NCI-H774 (cell line): ENCODE measurements around the gene RAD51B.

Source experiments
- DNase-seq: peaks from one replicate; lab custom pipeline; 2025; lab: John Stamatoyannopoulos, UW

RAD51B gene

GRCh38 chr14:68306265-68306933, 486.8 kb downstream of the RAD51B start:
- DNase-seq, result no peak

- DNase-seq, result peak; percentile 66
These were observed 487.6 kb downstream of the RAD51B start for GRCh38 chr14:68306934-68307789.

GRCh38 chr14:68307790-68308168, 488.2 kb downstream of the RAD51B start:
- no peak for DNase-seq

GRCh38 chr14:68308726-68309520, 489.3 kb downstream of the RAD51B start:
- no peak for DNase-seq

- DNase-seq, result no peak
These were observed 490.0 kb downstream of the RAD51B start for GRCh38 chr14:68309616-68310015.

GRCh38 chr14:68312300-68312699, 492.7 kb downstream of the RAD51B start:
- DNase-seq, result no peak

GRCh38 chr14:68312884-68313610, 493.5 kb downstream of the RAD51B start:
- no peak for DNase-seq

- no peak for DNase-seq
These were observed 495.1 kb downstream of the RAD51B start for GRCh38 chr14:68314642-68315041.

GRCh38 chr14:68315081-68315480, 495.5 kb downstream of the RAD51B start:
- no peak for DNase-seq

- DNase-seq, result no peak
These were observed 496.7 kb downstream of the RAD51B start for GRCh38 chr14:68316078-68316868.

GRCh38 chr14:68317239-68317638, 497.7 kb downstream of the RAD51B start:
- DNase-seq, result no peak

GRCh38 chr14:68318828-68319227, 499.2 kb downstream of the RAD51B start:
- no peak for DNase-seq

GRCh38 chr14:68320495-68320894, 500.9 kb downstream of the RAD51B start:
- DNase-seq, result no peak

- no peak for DNase-seq
These were observed 503.5 kb downstream of the RAD51B start for GRCh38 chr14:68322940-68323620.

GRCh38 chr14:68325267-68325807, 505.8 kb downstream of the RAD51B start:
- DNase-seq, result no peak

GRCh38 chr14:68327231-68327630, 507.7 kb downstream of the RAD51B start:
- DNase-seq, result no peak

- no peak for DNase-seq
These were observed 508.9 kb downstream of the RAD51B start for GRCh38 chr14:68328509-68328908.

- no peak for DNase-seq
These were observed 511.8 kb downstream of the RAD51B start for GRCh38 chr14:68331426-68331825.

- DNase-seq, result no peak
These were observed 512.4 kb downstream of the RAD51B start for GRCh38 chr14:68331991-68332390.

- DNase-seq, result no peak
These were observed 513.7 kb downstream of the RAD51B start for GRCh38 chr14:68333262-68333661.
